NCI-H82 (cell line): Measurements from ENCODE around the gene ADAMTS7.
"Not testable (repeated sequence)": the region's sequence is repeated elsewhere in the genome, so short reads cannot be mapped to it uniquely, and the experiment has no call there.

ENCODE experiments used
- DNase-seq: peaks from one replicate; lab custom pipeline; 2025; lab: John Stamatoyannopoulos, UW

ADAMTS7 gene, protein sequence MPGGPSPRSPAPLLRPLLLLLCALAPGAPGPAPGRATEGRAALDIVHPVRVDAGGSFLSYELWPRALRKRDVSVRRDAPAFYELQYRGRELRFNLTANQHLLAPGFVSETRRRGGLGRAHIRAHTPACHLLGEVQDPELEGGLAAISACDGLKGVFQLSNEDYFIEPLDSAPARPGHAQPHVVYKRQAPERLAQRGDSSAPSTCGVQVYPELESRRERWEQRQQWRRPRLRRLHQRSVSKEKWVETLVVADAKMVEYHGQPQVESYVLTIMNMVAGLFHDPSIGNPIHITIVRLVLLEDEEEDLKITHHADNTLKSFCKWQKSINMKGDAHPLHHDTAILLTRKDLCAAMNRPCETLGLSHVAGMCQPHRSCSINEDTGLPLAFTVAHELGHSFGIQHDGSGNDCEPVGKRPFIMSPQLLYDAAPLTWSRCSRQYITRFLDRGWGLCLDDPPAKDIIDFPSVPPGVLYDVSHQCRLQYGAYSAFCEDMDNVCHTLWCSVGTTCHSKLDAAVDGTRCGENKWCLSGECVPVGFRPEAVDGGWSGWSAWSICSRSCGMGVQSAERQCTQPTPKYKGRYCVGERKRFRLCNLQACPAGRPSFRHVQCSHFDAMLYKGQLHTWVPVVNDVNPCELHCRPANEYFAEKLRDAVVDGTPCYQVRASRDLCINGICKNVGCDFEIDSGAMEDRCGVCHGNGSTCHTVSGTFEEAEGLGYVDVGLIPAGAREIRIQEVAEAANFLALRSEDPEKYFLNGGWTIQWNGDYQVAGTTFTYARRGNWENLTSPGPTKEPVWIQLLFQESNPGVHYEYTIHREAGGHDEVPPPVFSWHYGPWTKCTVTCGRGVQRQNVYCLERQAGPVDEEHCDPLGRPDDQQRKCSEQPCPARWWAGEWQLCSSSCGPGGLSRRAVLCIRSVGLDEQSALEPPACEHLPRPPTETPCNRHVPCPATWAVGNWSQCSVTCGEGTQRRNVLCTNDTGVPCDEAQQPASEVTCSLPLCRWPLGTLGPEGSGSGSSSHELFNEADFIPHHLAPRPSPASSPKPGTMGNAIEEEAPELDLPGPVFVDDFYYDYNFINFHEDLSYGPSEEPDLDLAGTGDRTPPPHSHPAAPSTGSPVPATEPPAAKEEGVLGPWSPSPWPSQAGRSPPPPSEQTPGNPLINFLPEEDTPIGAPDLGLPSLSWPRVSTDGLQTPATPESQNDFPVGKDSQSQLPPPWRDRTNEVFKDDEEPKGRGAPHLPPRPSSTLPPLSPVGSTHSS (N-terminal part only)

GRCh38 chr15:78811124-78811824 lies at the start of gene ADAMTS7:
ADAMTS7 (minus strand) TSS chr15:78811464; CDS start chr15:78811220, 244 bp downstream.
- DNase-seq: peak; percentile 73

DNA sequence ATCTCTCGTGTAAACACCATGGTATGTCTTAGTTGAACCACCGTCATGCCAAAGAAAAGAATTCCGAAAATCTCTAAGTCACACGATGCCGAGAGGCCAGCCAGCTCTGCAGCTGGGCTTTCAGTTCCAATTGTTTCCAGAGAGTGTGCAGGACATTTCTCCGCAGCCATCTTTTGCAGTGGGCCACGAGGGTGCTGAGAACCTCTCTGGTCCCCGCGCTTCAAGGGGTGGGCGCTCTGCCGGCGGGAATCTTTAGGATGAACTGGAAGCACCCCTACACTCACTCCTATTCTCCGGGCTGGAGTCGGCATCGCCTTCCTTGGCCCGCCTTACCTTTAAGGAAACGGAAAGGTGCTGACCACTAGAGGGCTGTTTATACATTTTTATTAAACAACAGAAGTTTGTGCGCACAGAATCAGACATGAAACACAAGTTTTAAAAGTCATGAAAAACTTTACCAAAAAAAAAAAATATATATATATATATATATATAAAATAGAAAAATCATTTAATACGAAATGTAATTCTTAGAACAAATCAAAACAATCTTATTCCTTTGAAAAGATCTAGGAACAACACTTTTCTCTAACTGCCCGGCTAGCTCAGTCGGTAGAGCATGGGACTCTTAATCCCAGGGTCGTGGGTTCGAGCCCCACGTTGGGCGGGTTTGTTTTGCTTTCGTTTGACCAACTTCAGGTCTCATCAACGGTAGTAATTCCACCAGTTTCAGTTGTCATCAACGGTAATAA lies 48.9 kb upstream of the ADAMTS7 start:
- DNase-seq: peak; percentile 95

DNA sequence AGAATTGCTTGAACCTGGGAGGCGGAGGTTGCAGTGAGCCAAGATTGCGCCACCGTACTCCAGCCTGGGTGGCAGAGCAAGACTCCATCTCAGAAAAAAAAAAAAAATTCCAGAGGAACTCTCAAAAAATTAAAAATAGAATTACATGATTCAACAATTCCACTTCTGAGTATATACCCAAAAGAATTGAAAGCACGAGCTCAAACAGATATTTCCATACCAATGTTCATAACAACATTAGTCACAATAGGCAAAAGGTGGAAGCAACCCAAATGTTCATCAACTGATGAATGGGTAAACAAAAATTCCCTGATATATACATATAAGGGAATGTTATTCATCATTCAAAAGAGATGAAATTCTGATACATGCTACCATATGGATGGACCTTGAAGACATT lies 44.5 kb upstream of the ADAMTS7 start:
- DNase-seq: no peak

- DNase-seq: no peak
Observed at GRCh38 chr15:78854833-78855372, 43.6 kb upstream of the ADAMTS7 start.

DNA sequence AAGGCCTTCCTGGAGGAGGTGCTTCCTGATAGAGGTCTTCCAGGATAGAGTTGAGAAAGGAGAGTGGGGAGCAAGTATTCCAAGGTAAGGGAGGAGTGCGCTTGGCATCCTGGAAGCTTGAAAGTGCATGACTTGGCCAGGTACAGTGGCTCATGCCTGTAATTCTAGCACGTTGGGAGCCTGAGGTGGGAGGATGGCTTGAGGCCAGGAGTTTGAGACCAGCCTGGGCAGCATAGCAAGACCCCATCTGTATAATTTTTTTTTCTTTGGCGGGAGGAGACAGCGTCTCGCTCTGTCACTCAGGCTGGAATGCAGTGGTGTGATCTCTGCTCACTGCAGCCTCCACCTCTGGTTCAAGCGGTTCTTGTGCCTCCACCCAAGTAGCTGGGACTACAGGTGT lies 42.2 kb upstream of the ADAMTS7 start:
- no peak for DNase-seq

DNA sequence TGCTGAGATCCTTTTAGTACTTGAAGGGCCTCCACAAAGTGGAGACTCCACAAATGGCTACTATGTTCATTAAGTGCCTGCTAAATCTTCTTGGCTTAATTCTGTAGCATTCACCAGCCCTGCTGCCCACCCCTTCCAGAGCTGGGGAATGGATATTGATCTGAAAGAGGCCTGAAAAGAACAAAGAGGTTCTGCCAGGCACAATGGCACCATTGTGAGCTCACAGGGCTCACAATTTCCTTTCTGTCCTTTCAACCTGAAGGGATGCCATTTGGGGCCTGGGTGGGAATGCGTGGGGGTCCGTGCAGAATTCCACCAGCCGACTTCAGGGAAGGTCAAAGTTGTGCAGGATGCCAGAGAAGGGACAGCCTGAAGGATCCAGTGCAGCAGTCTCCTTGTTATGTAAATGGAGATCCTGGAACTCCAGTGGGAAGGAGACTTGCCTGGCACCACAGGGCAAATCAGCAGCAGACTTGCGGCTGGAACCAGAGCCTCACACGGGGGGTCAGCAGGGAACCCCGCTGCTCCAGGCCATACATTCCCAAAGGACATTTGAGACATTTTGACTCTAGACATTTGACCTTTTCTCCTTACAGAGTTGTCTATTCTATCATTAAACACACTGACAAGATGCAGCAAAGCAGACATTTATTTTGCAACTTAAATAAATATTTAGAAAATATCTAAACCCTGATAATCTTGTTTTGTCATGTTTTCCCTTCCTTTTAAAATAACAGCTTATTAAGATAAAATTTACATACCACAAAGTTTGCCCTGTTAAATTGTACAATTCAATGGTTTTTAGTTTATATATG lies 39.9 kb upstream of the ADAMTS7 start:
- DNase-seq: no peak

- DNase-seq: no peak
Observed at GRCh38 chr15:78850352-78850751, 39.1 kb upstream of the ADAMTS7 start.

- not testable (repeated sequence) for DNase-seq
Observed at GRCh38 chr15:78847387-78847906, 36.2 kb upstream of the ADAMTS7 start.

DNA sequence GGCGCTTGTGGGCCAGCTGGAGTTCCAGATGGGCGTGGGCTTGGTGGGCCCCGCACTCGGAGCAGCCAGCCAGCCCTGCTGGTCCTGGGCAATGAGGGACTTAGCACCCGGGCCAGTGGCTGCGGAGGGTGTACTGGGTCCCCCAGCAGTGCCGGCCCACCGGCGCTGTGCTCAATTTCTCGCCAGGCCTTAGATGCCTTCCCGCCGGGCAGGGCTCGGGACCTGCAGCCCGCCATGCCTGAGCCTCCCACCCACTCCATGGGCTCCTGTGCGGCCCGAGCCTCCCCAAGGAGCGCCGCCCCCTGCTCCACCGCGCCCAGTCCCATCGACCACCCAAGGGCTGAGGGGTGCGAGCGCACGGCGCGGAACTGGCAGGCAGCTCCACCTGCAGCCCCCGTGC lies 35.6 kb upstream of the ADAMTS7 start:
- DNase-seq: not testable (repeated sequence)

DNA sequence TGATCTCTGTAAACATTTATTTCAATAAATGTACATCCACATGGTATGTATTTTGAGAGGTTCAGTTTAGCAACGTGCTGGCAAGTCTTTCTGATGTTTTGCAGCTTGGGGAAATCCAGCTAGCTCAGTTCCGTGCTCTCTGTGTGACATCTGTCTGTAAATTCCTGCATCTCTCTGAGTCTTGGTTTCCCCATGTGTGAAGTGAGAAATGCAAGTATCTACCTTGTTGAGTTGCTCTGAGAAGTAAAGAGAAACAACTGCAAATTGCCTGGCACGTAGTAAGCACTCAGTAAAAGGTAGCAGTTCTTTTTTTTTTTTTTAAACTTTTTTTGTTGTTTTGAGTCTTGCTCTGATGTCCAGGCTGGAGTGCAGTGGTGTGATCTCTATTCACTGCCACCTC lies 31.3 kb upstream of the ADAMTS7 start:
- no peak for DNase-seq

- DNase-seq: no peak
Observed at GRCh38 chr15:78841891-78842290, 30.6 kb upstream of the ADAMTS7 start.

GRCh38 chr15:78841376-78841706 lies 30.1 kb upstream of the ADAMTS7 start:
- DNase-seq: no peak

GRCh38 chr15:78840661-78841375 lies 29.6 kb upstream of the ADAMTS7 start:
- peak; percentile 10 for DNase-seq

DNA sequence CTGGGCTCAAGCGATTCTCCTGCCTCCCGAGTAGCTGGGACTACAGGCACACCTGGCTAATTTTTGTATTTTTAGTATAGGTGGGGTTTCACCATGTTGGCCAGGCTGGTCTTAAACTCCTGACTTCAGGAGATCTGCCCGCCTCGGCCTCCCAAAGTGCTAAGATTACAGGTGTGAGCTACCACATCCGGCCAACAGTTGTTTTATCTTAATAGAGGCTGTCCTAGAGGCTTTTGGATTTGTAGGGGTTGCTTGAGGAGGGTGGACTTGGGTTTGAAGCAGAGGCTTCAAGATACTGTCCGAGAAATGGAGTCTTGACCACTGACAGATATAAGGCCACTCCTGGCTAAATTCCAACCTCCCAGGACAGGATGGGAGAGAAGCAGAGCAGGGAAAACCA lies 27.9 kb upstream of the ADAMTS7 start:
- not testable (repeated sequence) for DNase-seq

- DNase-seq: no peak
Observed at GRCh38 chr15:78838489-78838888, 27.2 kb upstream of the ADAMTS7 start.

DNA sequence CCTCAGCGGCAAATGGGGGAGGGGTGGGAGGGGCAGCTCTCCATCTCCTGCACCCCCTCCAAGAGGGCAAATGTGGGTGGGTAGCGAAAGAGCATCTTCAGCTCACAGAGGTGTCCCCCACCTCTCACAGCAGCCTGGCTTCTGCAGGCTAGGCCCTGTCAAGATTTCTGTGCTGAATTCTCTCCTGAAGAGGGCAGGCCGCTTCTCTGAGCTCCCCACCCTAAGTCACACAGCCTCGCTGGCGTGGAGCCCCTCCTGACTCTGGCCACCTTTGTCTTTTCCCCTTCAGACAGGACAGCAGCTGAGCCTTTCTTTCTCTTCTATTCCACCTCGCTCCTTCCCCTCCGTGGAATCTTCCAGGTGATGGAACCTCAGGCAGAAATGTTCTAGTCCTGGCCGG lies 26.3 kb upstream of the ADAMTS7 start:
- no peak for DNase-seq

DNA sequence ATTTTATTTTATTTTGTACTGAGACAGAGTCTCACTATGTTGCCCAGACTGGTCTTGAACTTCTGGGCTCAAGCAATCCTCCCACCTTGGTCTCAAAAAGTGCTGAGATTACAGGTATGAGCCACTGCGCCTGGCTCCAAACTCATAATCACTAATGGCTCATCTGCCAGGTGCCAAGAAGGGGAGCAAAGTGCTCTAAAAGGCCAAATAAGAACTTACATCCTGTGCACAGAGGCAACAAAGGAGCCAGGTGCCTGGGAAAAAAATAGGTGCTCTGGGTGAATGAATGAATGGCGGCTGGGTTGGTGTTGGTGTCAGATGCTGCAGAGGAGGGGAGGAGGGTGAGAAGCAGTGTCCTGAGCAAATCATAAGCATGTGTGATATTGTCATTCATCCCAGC lies 25.9 kb upstream of the ADAMTS7 start:
- no peak for DNase-seq

- DNase-seq: no peak
Observed at GRCh38 chr15:78836333-78836732, 25.1 kb upstream of the ADAMTS7 start.
